Cardiac muscle cell (in vitro differentiated cells and primary cell): ENCODE results near the gene SAXO1. TPM values are rescaled to one million over a fixed set of nuclear protein-coding genes. Genes with fewer than 3 reads are reported as not detected.

Experiments used
- DNase-seq, 2 donors: peaks; one replicate each; pipeline versions ENCODE4 v3.0.0 to v3.0.0-alpha.2; 2010 to 2017; ENCODE audit warnings: low read depth in 1 of 2, low spot score in 1 of 2
- H3K27ac ChIP-seq: fragments of 200-600 bp; sonication (generic); 2 replicates; pipeline ENCODE4 v1.5.1; 2016
- H3K27me3 ChIP-seq: fragments of 200-600 bp; sonication (generic); 2 replicates; pipeline ENCODE4 v1.6.0; 2016; ENCODE audit warnings: control low read depth
- H3K36me3 ChIP-seq: fragments of 200-600 bp; sonication (generic); 2 replicates; pipeline ENCODE4 v1.5.1; 2016; ENCODE audit warnings: control low read depth
- H3K4me1 ChIP-seq: fragments of 200-600 bp; sonication (generic); 2 replicates; pipeline ENCODE4 v1.8.1; 2017; ENCODE audit warnings: low read depth, mild to moderate bottlenecking, mixed run types
- H3K4me3 ChIP-seq: fragments of 200-600 bp; sonication (generic); 2 replicates; pipeline ENCODE4 v1.5.1; 2016; ENCODE audit warnings: mild to moderate bottlenecking
- H3K9me3 ChIP-seq: fragments of 200-600 bp; sonication (generic); 2 replicates; pipeline ENCODE4 v1.5.1; 2017; ENCODE audit warnings: low read depth, mild to moderate bottlenecking, control low read depth
- CTCF ChIP-seq: IDR thresholded peaks from 2 replicates; pipeline ENCODE4 v1.5.1; 2012; ENCODE audit warnings: low read depth, mild to moderate bottlenecking, low read length
- polyA plus RNA-seq: library from polyadenylated mRNA; unstranded; fragments of >200 nt; fragmentation: Nextera tagmentation; extraction: Ambion mirVana; gene quantifications from 2 replicates; pipeline ENCODE4 v1.2.1, GENCODE V29; 2016
- total RNA-seq: library from RNA; depleted of rRNA; stranded (reverse); fragments of >200 nt; gene quantifications from 2 replicates; pipeline ENCODE4 v1.2.3, GENCODE V29; 2016

SAXO1 gene
- total and polyA plus RNA-seq, 2 experiments from 2014 or later = 0.06 to 0.24 TPM

GRCh38 chr9:18921366-18922075 is 111.5 kb downstream of the SAXO1 start:
- no peak for DNase-seq
- H3K4me1 ChIP-seq = peaks cover 8% of the 10 kb centered on the region
- no peaks in the 10 kb centered on the region for H3K9me3 ChIP-seq
- TF ChIP-seq CTCF = no peak
- H3K4me3 ChIP-seq = no peak overlapping the region
- H3K27ac ChIP-seq = no peak overlapping the region
- no peaks in the 10 kb centered on the region for H3K27me3 ChIP-seq
- H3K36me3 ChIP-seq = no peaks in the 10 kb centered on the region

DNA sequence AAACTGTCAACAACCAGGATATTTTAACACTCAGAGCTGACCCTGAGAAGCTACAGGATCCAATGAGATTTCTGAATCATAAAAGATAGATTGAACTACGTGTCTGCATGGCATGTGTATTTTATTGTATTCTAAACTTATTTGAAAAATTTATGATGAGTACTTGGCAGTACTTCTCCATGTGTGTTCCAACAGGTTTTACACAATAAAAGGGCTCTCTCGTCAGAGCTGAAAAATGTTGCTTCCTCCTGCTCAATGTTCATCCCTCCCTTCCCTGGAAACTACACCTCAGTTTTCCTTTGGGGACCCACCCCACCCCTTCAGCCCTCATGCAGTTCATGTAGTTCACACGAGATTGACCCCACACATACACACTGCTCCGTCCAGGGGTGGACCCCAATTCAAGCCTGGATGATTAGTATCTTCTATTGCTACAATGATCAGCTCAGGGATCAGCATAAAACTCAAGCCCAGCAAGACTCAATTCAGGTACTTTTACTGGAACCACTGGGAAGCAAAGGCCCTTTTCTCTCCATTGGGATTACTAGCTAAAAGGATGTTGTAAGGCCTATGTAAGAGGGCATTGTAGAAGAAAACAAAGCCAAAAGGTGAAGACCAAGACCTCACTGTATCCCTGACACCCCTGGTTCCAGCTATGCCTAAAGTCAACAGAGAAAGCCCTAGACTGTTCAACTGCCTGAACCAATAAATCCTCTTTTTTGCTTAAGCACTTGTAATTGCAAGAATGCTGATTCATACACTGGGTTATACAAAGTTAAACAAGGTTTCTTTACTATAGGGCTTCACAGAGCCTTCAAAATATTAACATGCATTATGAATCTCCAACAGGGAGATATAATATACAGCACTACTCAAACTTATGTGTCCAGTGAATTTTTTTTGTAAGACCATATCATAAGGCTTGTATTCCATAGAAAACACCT is 112.6 kb downstream of the SAXO1 start:
- Histone ChIP-seq H3K9me3 (no peaks in the 10 kb centered on the region), H3K4me1 (peaks cover 8% of the 10 kb centered on the region), H3K4me3 (no peak overlapping the region), H3K36me3 (no peaks in the 10 kb centered on the region), H3K27me3 (no peaks in the 10 kb centered on the region), H3K27ac (no peak overlapping the region)
- TF ChIP-seq CTCF = no peak
- no peak for DNase-seq

- DNase-seq = no peak
Observed at GRCh38 chr9:18911714-18912342, 121.2 kb downstream of the SAXO1 start.

GRCh38 chr9:18910916-18911315 is 122.1 kb downstream of the SAXO1 start:
- H3K27me3 ChIP-seq = no peaks in the 10 kb centered on the region
- peak; percentile 27 to 44 for DNase-seq
- peaks cover 15% of the 10 kb centered on the region for H3K4me1 ChIP-seq
- H3K36me3 ChIP-seq = no peaks in the 10 kb centered on the region
- H3K9me3 ChIP-seq = no peaks in the 10 kb centered on the region
- TF ChIP-seq CTCF = no peak
- H3K27ac ChIP-seq = peak overlapping the region; percentile 41
- no peak overlapping the region for H3K4me3 ChIP-seq

More at GRCh38 chr9:18911714-18912342, 121.2 kb downstream of the SAXO1 start:
- Histone ChIP-seq H3K27me3 (no peaks in the 10 kb centered on the region), H3K4me1 (peaks cover 15% of the 10 kb centered on the region), H3K9me3 (no peaks in the 10 kb centered on the region), H3K36me3 (no peaks in the 10 kb centered on the region), H3K4me3 (no peak overlapping the region), H3K27ac (no peak overlapping the region)
- TF ChIP-seq CTCF = no peak

- no peak for TF ChIP-seq CTCF
- H3K9me3 ChIP-seq = no peaks in the 10 kb centered on the region
- H3K4me1 ChIP-seq = peaks cover 15% of the 10 kb centered on the region
- H3K4me3 ChIP-seq = no peak overlapping the region
- DNase-seq = no peak
- H3K27ac ChIP-seq = peak overlapping the region; percentile 41
- H3K36me3 ChIP-seq = no peaks in the 10 kb centered on the region
- no peaks in the 10 kb centered on the region for H3K27me3 ChIP-seq
Observed at GRCh38 chr9:18910435-18910834, 122.6 kb downstream of the SAXO1 start.
